IPS-18c (cell line): ENCODE results near the gene EGFL7.

Experiments used
- H3K4me3 ChIP-seq: 2 replicates; pipeline ENCODE4 v1.7.0; 2013; ENCODE audit warnings: low read depth, mild to moderate bottlenecking, low read length, moderate library complexity; ENCODE audit not compliant: insufficient read depth
- H3K9me3 ChIP-seq: one replicate; pipeline ENCODE4 v1.6.1; 2013; ENCODE audit warnings: mild to moderate bottlenecking, low read length, moderate library complexity; ENCODE audit not compliant: control insufficient read depth, insufficient read depth

Gene EGFL7

GRCh38 chr9:136662656-136663581, at the start of gene EGFL7:
Gene EGFL7, plus strand, starts transcription at chr9:136662916. Its CDS starts 5,367 bp downstream, at chr9:136668283.
- Histone ChIP-seq H3K4me3 (no peak within 1 kb of the TSS), H3K9me3 (no peaks in the 10 kb centered on the region)

DNA sequence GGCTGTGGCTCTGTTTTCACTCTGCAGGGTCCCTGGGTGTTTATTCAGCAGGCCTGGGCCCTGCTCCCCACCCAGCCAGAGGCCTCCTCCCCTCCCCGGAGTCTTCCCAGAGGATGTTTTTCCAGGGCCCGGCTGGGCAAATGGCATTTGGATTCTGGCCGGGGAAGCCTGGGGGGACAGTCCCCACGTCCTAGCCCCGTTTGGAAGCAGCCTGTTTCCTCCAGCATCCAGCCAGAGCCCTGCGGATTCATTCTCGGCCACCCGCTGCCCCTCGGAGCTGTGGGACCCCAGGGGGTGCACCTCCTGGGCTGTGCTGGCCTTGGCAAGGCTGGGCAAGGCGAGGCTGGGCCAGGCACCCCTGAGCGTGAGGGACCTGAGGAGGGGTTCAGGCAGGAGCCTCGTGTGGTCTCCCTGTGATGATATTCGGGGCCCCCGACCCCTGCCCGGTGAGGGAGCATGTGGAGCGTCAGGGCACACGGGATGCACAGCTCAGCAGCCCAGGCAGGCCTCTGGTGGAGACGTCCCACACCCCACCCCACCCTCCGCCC, 48.8 kb upstream of the EGFL7 start:
- peaks cover 2% of the 10 kb centered on the region for H3K9me3 ChIP-seq
- no peak overlapping the region for H3K4me3 ChIP-seq

DNA sequence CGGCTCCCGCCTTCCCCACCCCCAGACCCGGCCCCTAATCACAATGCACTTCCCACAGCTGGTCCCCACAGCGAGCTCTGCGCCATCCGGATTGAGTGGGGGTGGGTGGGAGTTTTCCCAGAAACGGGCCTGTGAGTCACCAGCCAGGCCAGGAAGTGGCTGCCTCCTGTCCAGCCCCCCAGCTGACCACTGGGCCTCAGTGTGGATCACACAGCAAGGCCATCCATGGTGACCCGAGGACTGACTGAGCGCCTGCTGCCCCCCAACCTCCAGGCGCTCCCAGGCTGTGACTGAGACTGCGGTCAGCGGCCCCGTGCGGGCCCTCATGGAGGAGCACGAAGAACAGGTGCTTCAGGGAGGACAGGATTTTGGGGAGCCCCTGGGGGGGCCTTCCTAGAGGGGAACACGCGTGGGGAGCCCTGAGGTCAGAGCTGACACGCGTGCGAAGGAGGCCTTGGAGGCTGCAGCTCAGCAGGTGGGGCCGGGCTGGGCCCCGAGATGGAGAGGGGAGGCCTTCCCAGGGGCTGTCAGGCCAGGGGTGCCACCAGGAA, 48.3 kb upstream of the EGFL7 start:
- no peak overlapping the region for H3K4me3 ChIP-seq
- peaks cover 2% of the 10 kb centered on the region for H3K9me3 ChIP-seq

- H3K4me3 ChIP-seq, result no peak overlapping the region
- peaks cover 2% of the 10 kb centered on the region for H3K9me3 ChIP-seq
Measured at GRCh38 chr9:136614967-136615623, 47.6 kb upstream of the EGFL7 start.

- Histone ChIP-seq H3K9me3 (peaks cover 2% of the 10 kb centered on the region), H3K4me3 (no peak overlapping the region)
Measured at GRCh38 chr9:136615631-136616306, 46.9 kb upstream of the EGFL7 start.

- Histone ChIP-seq H3K9me3 (peaks cover 2% of the 10 kb centered on the region), H3K4me3 (no peak overlapping the region)
Measured at GRCh38 chr9:136616307-136616635, 46.4 kb upstream of the EGFL7 start.

GRCh38 chr9:136616948-136617695, 45.6 kb upstream of the EGFL7 start:
- H3K4me3 ChIP-seq, result no peak overlapping the region
- peaks cover 2% of the 10 kb centered on the region for H3K9me3 ChIP-seq

GRCh38 chr9:136617746-136618579, 44.8 kb upstream of the EGFL7 start:
- Histone ChIP-seq H3K4me3 (no peak overlapping the region), H3K9me3 (peaks cover 2% of the 10 kb centered on the region)

DNA sequence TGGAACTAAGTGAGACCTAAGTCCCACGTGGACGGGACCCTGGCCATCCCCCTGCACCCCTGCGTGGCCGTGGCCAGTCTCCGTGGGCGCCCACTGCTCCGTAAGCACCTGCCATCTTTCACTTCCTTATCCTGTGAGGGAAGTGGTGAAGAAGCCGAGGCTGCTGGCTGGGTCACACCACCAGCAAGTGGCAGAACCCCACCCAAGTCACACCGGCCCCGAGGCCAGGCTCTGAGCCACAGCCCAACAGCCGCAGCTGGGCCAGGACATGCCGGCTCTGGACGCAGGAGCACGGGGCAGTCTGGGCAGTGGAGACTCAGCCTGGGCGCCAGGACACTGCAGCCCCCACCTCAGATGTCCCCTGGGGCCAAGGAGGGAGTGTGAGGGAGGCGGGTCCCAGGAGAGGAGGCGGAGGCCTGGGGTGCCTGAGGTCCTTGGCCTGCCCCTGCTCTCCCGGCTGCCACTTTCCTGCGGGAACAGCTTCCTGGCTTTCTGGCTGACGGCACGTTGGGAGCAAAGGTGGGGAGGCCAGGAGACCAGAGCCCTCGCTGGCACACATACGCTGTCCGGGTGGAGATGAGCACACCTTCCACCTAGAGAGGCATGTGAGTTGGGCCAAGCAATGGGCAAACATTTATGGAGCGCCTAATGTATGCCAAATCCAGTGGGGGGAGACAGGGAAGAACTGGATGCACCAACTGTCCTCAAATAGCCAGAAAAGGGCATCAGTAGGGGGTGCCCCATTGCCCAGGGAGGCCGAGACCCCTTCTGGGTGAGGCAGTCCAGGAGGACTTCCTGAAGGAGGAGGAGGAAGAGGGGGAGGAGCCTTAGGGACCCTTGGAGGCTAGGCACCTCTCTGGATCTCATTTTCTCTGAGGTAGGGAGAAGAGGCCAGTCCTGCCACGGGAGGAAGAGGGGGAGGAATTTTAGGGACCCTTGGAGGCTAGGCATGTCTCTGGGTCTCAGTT, 43.9 kb upstream of the EGFL7 start:
- Histone ChIP-seq H3K9me3 (peaks cover 2% of the 10 kb centered on the region), H3K4me3 (no peak overlapping the region)

DNA sequence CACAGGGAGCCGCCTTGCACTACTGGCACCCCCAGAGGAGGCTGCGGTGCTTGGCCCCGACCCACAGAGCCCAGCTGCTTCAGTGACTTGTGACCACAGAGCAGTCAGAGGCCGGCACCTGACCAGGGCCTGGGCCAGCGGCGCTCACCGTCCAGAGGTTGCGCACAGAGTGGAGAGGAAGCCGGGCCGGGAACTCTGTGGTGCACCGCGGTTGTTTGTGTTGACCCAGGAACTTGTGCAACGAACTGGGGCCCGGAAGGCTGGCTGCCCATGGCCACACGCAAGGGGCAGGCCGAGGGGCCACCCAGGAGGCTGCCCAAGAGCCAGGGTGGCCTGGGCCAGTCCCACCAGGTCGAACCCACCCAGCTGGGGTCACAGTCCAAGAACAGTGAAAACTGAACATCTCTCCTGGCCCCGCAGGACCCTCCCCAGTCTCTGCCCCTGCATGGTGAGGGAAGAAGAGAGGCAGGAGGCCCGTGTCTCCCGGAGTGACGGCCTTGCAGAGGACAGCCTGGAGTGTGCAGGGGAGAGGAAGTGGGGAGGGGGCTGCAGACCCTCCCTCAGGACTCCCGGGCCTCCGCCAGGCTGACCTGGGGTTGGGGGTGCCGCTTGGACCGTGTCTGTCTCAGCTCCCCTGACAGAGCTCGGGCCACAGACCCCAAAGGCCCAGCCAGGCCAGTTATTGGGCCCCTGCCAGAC, 42.8 kb upstream of the EGFL7 start:
- Histone ChIP-seq H3K4me3 (no peak overlapping the region), H3K9me3 (peaks cover 2% of the 10 kb centered on the region)

- Histone ChIP-seq H3K9me3 (peaks cover 2% of the 10 kb centered on the region), H3K4me3 (no peak overlapping the region)
Measured at GRCh38 chr9:136620441-136621018, 42.2 kb upstream of the EGFL7 start.

DNA sequence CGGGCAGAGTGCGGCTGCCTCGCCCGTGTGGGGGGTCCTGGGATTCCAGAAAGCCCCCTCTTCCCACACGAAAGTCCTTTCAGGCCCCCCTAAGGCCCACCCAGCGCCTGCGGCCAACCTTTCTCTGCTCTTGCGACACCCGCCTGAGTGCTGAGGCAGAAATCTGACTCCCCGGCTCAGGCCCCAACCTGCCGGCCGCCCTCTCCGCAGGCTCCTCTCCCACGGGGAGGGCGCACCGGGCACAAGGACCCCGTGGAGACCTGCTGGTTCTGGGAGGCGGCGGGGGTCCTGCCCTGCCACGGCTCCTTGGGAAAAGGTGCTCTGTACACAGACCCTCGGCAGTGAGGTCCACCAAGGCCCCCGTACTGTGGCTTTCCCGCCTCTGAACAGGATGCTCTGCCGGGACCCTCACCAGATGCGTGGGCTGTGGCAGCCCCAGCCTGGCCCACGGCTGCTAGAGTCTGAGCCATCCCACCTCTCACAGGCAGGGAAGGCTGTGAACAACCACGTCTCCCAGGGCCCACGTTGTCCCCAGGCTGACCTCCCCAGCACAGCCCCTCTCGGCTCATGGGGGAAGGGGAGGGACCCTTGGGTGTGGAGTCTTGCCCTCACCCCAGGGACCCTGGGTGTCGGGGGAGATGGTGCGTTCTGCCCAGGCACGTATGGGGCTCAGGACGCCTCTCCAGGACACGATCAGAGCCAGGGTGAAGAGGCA, 41.5 kb upstream of the EGFL7 start:
- Histone ChIP-seq H3K4me3 (no peak overlapping the region), H3K9me3 (peaks cover 2% of the 10 kb centered on the region)

- Histone ChIP-seq H3K9me3 (peaks cover 2% of the 10 kb centered on the region), H3K4me3 (no peak overlapping the region)
Measured at GRCh38 chr9:136621734-136622093, 41.0 kb upstream of the EGFL7 start.

DNA sequence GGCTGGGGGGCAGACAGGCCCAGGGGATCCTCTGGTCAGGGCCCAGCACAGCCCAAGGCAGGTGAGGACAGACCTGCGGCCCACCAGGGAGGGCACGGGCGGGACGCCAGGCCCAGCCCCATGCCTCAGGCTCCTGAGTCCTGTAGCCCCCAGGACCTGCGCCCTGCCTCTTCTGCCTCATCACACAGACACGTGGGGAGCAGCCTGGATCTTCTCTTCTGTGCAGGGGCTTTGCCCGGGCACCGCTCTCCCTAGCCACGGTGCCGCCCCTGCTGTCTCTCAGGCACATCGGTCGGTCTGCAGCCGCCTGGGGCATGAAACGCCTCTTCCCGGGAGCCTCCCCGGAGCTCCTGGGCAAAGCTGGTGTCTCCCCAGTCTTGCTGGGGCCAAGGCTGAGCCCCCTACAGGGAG, 40.2 kb upstream of the EGFL7 start:
- H3K9me3 ChIP-seq, result peaks cover under 1% of the 10 kb centered on the region
- H3K4me3 ChIP-seq, result no peak overlapping the region
